ENCODE measurements around the gene MS4A4A. TPM values are rescaled to one million over a fixed set of nuclear protein-coding genes. Genes with fewer than 3 reads are reported as not detected.

The MS4A4A gene
- total and polyA plus RNA-seq, 2 of the 13 experiments (the other 11 are each of a cell fraction or from before 2014, with no cell fraction given), result not detected

GRCh38 chr11:60274416-60274815, 6.0 kb upstream of the MS4A4A start:
- no peak for DNase-seq (ENCODE audit: low spot score)
- Histone ChIP-seq H3K4me2 (ENCODE audit: low read depth, low read length) (no peak overlapping the region), H3K27ac (ENCODE audit: extremely low read length, insufficient read depth, low read length) (no peak overlapping the region), H3K36me3 (replicated peaks in 1 of 2; ENCODE audit: control insufficient read depth in 1 of 2, insufficient read depth in 2 of 2, low read length in 2 of 2) (no peaks in the 10 kb centered on the region), H3K9me3 (ENCODE audit: low read length) (no peaks in the 10 kb centered on the region), H3K79me2 (ENCODE audit: insufficient read depth, low read length) (no peaks in the 10 kb centered on the region), H2AFZ (ENCODE audit: low read length) (no peak overlapping the region), H3K27me3 (ENCODE audit: control insufficient read depth in 1 of 2, insufficient read depth in 2 of 2, low read length in 2 of 2) (no peaks in the 10 kb centered on the region), H3K4me3 (replicated peaks in 1 of 3; ENCODE audit: insufficient read depth in 1 of 3, low read depth in 2 of 3, low read length in 3 of 3) (no peak overlapping the region), H3K4me1 (ENCODE audit: insufficient read depth, low read length) (no peaks in the 10 kb centered on the region), H3K9ac (ENCODE audit: insufficient read depth, low read depth, low read length) (no peak overlapping the region), H4K20me1 (ENCODE audit: insufficient read depth, low read length) (no peaks in the 10 kb centered on the region)
- intact Hi-C loops (cut with micrococcal nuclease; ENCODE audit: unreplicated experiment), result no loop called here
- FAIRE-seq, result no peak
- no peak for ATAC-seq
- in situ Hi-C loops (cut with HindIII; ENCODE audit: extremely low pct_ligation_motif_present, low pct_unique_long_range_greater_than_20kb), result loop anchor here (25.0 kb wide), 1 partner anchor 338 kb away; no protein-coding TSS in a partner anchor
- POLR2A ChIA-PET, result no interaction called here
- no TSS peak for BruUV-seq (replicated peaks)
- CTCF ChIA-PET (ENCODE audit: low intra/inter-chr PET ratio, low total read pairs), result no interaction called here
- TF ChIP-seq SAFB2 (CRISPR knock-in tag; IDR thresholded peaks at IDR 0.05; ENCODE audit: borderline replicate concordance, low read depth), result no peak
- no peak for TF ChIP-seq TOPORS (CRISPR knock-in tag; IDR thresholded peaks at IDR 0.05)
- TF ChIP-seq, protein P1, sequence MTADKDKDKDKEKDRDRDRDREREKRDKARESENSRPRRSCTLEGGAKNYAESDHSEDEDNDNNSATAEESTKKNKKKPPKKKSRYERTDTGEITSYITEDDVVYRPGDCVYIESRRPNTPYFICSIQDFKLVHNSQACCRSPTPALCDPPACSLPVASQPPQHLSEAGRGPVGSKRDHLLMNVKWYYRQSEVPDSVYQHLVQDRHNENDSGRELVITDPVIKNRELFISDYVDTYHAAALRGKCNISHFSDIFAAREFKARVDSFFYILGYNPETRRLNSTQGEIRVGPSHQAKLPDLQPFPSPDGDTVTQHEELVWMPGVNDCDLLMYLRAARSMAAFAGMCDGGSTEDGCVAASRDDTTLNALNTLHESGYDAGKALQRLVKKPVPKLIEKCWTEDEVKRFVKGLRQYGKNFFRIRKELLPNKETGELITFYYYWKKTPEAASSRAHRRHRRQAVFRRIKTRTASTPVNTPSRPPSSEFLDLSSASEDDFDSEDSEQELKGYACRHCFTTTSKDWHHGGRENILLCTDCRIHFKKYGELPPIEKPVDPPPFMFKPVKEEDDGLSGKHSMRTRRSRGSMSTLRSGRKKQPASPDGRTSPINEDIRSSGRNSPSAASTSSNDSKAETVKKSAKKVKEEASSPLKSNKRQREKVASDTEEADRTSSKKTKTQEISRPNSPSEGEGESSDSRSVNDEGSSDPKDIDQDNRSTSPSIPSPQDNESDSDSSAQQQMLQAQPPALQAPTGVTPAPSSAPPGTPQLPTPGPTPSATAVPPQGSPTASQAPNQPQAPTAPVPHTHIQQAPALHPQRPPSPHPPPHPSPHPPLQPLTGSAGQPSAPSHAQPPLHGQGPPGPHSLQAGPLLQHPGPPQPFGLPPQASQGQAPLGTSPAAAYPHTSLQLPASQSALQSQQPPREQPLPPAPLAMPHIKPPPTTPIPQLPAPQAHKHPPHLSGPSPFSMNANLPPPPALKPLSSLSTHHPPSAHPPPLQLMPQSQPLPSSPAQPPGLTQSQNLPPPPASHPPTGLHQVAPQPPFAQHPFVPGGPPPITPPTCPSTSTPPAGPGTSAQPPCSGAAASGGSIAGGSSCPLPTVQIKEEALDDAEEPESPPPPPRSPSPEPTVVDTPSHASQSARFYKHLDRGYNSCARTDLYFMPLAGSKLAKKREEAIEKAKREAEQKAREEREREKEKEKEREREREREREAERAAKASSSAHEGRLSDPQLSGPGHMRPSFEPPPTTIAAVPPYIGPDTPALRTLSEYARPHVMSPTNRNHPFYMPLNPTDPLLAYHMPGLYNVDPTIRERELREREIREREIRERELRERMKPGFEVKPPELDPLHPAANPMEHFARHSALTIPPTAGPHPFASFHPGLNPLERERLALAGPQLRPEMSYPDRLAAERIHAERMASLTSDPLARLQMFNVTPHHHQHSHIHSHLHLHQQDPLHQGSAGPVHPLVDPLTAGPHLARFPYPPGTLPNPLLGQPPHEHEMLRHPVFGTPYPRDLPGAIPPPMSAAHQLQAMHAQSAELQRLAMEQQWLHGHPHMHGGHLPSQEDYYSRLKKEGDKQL (CRISPR knock-in tag; IDR thresholded peaks at IDR 0.05; ENCODE audit: low read depth), result no peak
- TF ChIP-seq, protein P2, sequence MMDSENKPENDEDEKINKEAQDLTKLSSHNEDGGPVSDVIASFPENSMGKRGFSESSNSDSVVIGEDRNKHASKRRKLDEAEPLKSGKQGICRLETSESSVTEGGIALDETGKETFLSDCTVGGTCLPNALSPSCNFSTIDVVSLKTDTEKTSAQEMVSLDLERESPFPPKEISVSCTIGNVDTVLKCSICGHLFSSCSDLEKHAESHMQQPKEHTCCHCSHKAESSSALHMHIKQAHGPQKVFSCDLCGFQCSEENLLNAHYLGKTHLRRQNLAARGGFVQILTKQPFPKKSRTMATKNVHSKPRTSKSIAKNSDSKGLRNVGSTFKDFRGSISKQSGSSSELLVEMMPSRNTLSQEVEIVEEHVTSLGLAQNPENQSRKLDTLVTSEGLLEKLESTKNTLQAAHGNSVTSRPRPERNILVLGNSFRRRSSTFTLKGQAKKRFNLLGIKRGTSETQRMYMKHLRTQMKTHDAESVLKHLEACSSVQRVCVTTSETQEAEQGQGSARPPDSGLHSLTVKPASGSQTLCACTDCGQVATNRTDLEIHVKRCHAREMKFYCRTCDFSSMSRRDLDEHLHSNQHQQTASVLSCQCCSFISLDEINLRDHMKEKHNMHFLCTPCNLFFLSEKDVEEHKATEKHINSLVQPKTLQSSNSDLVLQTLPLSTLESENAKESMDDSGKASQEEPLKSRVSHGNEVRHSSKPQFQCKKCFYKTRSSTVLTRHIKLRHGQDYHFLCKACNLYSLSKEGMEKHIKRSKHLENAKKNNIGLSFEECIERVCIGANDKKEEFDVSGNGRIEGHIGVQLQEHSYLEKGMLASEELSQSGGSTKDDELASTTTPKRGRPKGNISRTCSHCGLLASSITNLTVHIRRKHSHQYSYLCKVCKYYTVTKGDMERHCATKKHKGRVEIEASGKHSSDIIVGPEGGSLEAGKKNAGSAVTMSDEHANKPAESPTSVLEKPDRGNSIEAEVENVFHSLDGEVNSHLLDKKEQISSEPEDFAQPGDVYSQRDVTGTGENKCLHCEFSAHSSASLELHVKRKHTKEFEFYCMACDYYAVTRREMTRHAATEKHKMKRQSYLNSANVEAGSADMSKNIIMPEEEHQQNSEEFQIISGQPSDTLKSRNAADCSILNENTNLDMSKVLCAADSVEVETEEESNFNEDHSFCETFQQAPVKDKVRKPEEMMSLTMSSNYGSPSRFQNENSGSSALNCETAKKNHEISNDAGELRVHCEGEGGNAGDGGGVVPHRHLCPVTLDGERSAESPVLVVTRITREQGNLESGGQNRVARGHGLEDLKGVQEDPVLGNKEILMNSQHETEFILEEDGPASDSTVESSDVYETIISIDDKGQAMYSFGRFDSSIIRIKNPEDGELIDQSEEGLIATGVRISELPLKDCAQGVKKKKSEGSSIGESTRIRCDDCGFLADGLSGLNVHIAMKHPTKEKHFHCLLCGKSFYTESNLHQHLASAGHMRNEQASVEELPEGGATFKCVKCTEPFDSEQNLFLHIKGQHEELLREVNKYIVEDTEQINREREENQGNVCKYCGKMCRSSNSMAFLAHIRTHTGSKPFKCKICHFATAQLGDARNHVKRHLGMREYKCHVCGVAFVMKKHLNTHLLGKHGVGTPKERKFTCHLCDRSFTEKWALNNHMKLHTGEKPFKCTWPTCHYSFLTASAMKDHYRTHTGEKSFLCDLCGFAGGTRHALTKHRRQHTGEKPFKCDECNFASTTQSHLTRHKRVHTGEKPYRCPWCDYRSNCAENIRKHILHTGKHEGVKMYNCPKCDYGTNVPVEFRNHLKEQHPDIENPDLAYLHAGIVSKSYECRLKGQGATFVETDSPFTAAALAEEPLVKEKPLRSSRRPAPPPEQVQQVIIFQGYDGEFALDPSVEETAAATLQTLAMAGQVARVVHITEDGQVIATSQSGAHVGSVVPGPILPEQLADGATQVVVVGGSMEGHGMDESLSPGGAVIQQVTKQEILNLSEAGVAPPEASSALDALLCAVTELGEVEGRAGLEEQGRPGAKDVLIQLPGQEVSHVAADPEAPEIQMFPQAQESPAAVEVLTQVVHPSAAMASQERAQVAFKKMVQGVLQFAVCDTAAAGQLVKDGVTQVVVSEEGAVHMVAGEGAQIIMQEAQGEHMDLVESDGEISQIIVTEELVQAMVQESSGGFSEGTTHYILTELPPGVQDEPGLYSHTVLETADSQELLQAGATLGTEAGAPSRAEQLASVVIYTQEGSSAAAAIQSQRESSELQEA (CRISPR knock-in tag; IDR thresholded peaks at IDR 0.05; ENCODE audit: not compliant biosample characterization), result no peak
- TF ChIP-seq ATF2 (CRISPR knock-in tag; IDR thresholded peaks at IDR 0.05), result no peak
- no peak for TF ChIP-seq SNAPC5 (CRISPR knock-in tag; IDR thresholded peaks at IDR 0.05; ENCODE audit: borderline replicate concordance)

Measured in HepG2 (cell line).